ENCODE data around the gene HBZ. TPM values are rescaled to one million over a fixed set of nuclear protein-coding genes. Genes with fewer than 3 reads are reported as not detected.

HBZ gene
- total and polyA plus RNA-seq, 9 of the 15 experiments (the other 6 are each of a cell fraction or from before 2014, with no cell fraction given), result 58.0 to 610 (median 113) TPM

DNA sequence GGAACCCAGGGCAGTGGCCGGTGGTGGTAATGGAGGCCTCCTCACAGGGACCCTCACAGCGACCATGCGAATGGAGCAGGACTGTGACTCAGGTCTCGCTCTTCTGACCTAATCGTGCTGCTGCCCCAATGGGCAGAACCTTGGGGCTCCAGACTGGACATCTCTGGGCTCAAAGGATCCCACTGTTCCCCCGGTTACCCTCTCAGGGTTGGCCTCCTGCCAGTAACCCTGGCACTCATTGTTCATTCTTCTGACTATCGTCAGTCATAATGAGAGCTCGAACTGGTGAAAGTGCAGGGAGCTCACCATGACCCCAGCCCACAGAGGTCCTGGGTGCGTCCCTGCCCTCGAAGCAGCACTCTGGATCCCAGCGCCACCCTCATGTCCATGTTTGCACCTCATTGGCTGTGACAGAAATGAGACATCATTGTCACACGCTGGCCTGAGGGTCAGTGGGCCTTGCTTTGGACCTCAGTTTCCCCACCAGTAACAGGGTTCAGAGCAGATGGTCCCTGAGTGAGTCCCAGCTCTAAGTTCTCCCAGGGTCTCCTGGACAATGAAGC, 10.0 kb upstream of the HBZ start (continued):
- TF ChIP-seq, protein P1, sequence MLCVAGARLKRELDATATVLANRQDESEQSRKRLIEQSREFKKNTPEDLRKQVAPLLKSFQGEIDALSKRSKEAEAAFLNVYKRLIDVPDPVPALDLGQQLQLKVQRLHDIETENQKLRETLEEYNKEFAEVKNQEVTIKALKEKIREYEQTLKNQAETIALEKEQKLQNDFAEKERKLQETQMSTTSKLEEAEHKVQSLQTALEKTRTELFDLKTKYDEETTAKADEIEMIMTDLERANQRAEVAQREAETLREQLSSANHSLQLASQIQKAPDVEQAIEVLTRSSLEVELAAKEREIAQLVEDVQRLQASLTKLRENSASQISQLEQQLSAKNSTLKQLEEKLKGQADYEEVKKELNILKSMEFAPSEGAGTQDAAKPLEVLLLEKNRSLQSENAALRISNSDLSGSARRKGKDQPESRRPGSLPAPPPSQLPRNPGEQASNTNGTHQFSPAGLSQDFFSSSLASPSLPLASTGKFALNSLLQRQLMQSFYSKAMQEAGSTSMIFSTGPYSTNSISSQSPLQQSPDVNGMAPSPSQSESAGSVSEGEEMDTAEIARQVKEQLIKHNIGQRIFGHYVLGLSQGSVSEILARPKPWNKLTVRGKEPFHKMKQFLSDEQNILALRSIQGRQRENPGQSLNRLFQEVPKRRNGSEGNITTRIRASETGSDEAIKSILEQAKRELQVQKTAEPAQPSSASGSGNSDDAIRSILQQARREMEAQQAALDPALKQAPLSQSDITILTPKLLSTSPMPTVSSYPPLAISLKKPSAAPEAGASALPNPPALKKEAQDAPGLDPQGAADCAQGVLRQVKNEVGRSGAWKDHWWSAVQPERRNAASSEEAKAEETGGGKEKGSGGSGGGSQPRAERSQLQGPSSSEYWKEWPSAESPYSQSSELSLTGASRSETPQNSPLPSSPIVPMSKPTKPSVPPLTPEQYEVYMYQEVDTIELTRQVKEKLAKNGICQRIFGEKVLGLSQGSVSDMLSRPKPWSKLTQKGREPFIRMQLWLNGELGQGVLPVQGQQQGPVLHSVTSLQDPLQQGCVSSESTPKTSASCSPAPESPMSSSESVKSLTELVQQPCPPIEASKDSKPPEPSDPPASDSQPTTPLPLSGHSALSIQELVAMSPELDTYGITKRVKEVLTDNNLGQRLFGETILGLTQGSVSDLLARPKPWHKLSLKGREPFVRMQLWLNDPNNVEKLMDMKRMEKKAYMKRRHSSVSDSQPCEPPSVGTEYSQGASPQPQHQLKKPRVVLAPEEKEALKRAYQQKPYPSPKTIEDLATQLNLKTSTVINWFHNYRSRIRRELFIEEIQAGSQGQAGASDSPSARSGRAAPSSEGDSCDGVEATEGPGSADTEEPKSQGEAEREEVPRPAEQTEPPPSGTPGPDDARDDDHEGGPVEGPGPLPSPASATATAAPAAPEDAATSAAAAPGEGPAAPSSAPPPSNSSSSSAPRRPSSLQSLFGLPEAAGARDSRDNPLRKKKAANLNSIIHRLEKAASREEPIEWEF (CRISPR knock-in tag; IDR thresholded peaks at IDR 0.05), result no peak
- TF ChIP-seq NFIX (CRISPR knock-in tag; IDR thresholded peaks at IDR 0.05; ENCODE audit: low read depth) (0 out of 2 replicates have a peak, but pooled peaks have one; percentile 30), IRF2 (CRISPR knock-in tag; IDR thresholded peaks at IDR 0.05) (no peak), SMAD4 (CRISPR knock-in tag; conservative IDR thresholded peaks at IDR 0.05) (peak; percentile 25; the same call in 1 of the 2 replicates), ZNF253 (CRISPR knock-in tag; conservative IDR thresholded peaks at IDR 0.05) (no peak), MTA1 (IDR thresholded peaks at IDR 0.05; ENCODE audit: borderline replicate concordance) (no peak)
- TF ChIP-seq, protein P2, sequence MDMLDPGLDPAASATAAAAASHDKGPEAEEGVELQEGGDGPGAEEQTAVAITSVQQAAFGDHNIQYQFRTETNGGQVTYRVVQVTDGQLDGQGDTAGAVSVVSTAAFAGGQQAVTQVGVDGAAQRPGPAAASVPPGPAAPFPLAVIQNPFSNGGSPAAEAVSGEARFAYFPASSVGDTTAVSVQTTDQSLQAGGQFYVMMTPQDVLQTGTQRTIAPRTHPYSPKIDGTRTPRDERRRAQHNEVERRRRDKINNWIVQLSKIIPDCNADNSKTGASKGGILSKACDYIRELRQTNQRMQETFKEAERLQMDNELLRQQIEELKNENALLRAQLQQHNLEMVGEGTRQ (CRISPR knock-in tag; IDR thresholded peaks at IDR 0.05), result no peak
- TF ChIP-seq, protein P3, sequence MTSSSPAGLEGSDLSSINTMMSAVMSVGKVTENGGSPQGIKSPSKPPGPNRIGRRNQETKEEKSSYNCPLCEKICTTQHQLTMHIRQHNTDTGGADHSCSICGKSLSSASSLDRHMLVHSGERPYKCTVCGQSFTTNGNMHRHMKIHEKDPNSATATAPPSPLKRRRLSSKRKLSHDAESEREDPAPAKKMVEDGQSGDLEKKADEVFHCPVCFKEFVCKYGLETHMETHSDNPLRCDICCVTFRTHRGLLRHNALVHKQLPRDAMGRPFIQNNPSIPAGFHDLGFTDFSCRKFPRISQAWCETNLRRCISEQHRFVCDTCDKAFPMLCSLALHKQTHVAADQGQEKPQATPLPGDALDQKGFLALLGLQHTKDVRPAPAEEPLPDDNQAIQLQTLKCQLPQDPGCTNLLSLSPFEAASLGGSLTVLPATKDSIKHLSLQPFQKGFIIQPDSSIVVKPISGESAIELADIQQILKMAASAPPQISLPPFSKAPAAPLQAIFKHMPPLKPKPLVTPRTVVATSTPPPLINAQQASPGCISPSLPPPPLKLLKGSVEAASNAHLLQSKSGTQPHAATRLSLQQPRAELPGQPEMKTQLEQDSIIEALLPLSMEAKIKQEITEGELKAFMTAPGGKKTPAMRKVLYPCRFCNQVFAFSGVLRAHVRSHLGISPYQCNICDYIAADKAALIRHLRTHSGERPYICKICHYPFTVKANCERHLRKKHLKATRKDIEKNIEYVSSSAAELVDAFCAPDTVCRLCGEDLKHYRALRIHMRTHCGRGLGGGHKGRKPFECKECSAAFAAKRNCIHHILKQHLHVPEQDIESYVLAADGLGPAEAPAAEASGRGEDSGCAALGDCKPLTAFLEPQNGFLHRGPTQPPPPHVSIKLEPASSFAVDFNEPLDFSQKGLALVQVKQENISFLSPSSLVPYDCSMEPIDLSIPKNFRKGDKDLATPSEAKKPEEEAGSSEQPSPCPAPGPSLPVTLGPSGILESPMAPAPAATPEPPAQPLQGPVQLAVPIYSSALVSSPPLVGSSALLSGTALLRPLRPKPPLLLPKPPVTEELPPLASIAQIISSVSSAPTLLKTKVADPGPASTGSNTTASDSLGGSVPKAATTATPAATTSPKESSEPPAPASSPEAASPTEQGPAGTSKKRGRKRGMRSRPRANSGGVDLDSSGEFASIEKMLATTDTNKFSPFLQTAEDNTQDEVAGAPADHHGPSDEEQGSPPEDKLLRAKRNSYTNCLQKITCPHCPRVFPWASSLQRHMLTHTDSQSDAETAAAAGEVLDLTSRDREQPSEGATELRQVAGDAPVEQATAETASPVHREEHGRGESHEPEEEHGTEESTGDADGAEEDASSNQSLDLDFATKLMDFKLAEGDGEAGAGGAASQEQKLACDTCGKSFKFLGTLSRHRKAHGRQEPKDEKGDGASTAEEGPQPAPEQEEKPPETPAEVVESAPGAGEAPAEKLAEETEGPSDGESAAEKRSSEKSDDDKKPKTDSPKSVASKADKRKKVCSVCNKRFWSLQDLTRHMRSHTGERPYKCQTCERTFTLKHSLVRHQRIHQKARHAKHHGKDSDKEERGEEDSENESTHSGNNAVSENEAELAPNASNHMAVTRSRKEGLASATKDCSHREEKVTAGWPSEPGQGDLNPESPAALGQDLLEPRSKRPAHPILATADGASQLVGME (CRISPR knock-in tag; IDR thresholded peaks at IDR 0.05), result no peak
